ENCODE measurements around the gene RTF2.

Gene RTF2

GRCh38 chr20:56423886-56424285, 44.5 kb upstream of the RTF2 start:
- Histone ChIP-seq H3K4me1 (ENCODE audit: insufficient read depth, low read length, poor library complexity, severe bottlenecking) (peaks cover 28% of the 10 kb centered on the region), H3K27me3 (ENCODE audit: insufficient read depth, low read length, poor library complexity, severe bottlenecking) (no peaks in the 10 kb centered on the region)

DNA sequence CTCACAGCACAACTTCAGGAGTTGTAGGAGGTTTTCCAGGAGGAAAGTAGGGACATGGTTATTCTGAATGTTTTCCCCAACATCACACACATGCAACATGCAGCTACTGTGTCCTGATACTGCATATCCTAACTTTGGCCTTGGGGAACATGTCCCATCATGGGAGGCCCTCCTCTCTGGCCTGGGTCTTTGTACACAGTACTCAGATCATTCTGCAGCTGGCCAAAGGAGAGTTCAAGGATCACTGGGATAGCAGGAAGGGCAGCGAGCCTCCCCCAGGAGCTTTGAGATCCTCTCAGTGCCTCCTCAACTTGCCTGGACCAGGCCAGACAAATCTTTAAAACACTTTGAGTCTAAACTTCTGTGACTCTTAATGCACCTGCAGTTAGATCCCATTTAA, 43.5 kb upstream of the RTF2 start:
- Histone ChIP-seq H3K4me2 (ENCODE audit: low read depth, low read length, poor library complexity, severe bottlenecking) (no peak overlapping the region), H2AFZ (ENCODE audit: low read length) (no peak overlapping the region), H3K4me3 (ENCODE audit: low read length, poor library complexity, severe bottlenecking) (no peak overlapping the region), H3F3A (ENCODE audit: low read depth) (no peaks in the 10 kb centered on the region), H3K4me1 (ENCODE audit: insufficient read depth, low read length, poor library complexity, severe bottlenecking) (peaks cover 31% of the 10 kb centered on the region), H3K27me3 (ENCODE audit: insufficient read depth, low read length, poor library complexity, severe bottlenecking) (no peaks in the 10 kb centered on the region), H3K9me2 (replicated peaks; ENCODE audit: low read depth, low read length) (no peaks in the 10 kb centered on the region), H3K9ac (ENCODE audit: low read depth, low read length, poor library complexity, severe bottlenecking) (no peak overlapping the region), H3K79me2 (ENCODE audit: insufficient read depth, low read length) (no peaks in the 10 kb centered on the region), H4K20me1 (ENCODE audit: insufficient read depth, low read length, poor library complexity, severe bottlenecking) (no peaks in the 10 kb centered on the region), H3K36me3 (ENCODE audit: insufficient read depth, low read length) (no peaks in the 10 kb centered on the region), H3K9me3 (ENCODE audit: insufficient read depth, low read depth, low read length) (no peaks in the 10 kb centered on the region)
- TF ChIP-seq, protein P1, sequence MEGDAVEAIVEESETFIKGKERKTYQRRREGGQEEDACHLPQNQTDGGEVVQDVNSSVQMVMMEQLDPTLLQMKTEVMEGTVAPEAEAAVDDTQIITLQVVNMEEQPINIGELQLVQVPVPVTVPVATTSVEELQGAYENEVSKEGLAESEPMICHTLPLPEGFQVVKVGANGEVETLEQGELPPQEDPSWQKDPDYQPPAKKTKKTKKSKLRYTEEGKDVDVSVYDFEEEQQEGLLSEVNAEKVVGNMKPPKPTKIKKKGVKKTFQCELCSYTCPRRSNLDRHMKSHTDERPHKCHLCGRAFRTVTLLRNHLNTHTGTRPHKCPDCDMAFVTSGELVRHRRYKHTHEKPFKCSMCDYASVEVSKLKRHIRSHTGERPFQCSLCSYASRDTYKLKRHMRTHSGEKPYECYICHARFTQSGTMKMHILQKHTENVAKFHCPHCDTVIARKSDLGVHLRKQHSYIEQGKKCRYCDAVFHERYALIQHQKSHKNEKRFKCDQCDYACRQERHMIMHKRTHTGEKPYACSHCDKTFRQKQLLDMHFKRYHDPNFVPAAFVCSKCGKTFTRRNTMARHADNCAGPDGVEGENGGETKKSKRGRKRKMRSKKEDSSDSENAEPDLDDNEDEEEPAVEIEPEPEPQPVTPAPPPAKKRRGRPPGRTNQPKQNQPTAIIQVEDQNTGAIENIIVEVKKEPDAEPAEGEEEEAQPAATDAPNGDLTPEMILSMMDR (conservative IDR thresholded peaks at IDR 0.05; ENCODE audit: low read length), result no peak
- TF ChIP-seq EZH2phosphoT487 (IDR thresholded peaks at IDR 0.05; ENCODE audit: borderline replicate concordance), result no peak

More at GRCh38 chr20:56423886-56424285, 44.5 kb upstream of the RTF2 start:
- no peak overlapping the region for H3K4me3 ChIP-seq (ENCODE audit: low read length, poor library complexity, severe bottlenecking)
- H3K36me3 ChIP-seq (ENCODE audit: insufficient read depth, low read length), result no peaks in the 10 kb centered on the region
- H3K9ac ChIP-seq (ENCODE audit: low read depth, low read length, poor library complexity, severe bottlenecking), result no peak overlapping the region
- H3F3A ChIP-seq (ENCODE audit: low read depth), result no peaks in the 10 kb centered on the region
- no peak overlapping the region for H2AFZ ChIP-seq (ENCODE audit: low read length)
- H3K9me3 ChIP-seq (ENCODE audit: insufficient read depth, low read depth, low read length), result no peaks in the 10 kb centered on the region
- no peaks in the 10 kb centered on the region for H4K20me1 ChIP-seq (ENCODE audit: insufficient read depth, low read length, poor library complexity, severe bottlenecking)
- no peaks in the 10 kb centered on the region for H3K9me2 ChIP-seq (replicated peaks; ENCODE audit: low read depth, low read length)
- H3K4me2 ChIP-seq (ENCODE audit: low read depth, low read length, poor library complexity, severe bottlenecking), result no peak overlapping the region
- H3K79me2 ChIP-seq (ENCODE audit: insufficient read depth, low read length), result no peaks in the 10 kb centered on the region
- TF ChIP-seq, protein P1 (conservative IDR thresholded peaks at IDR 0.05; ENCODE audit: low read length), result no peak
- no peak for TF ChIP-seq EZH2phosphoT487 (IDR thresholded peaks at IDR 0.05; ENCODE audit: borderline replicate concordance)

GRCh38 chr20:56426026-56426425, 42.4 kb upstream of the RTF2 start:
- H3K9me3 ChIP-seq (ENCODE audit: insufficient read depth, low read depth, low read length), result no peaks in the 10 kb centered on the region
- H3K4me2 ChIP-seq (ENCODE audit: low read depth, low read length, poor library complexity, severe bottlenecking), result no peak overlapping the region
- no peaks in the 10 kb centered on the region for H3K27me3 ChIP-seq (ENCODE audit: insufficient read depth, low read length, poor library complexity, severe bottlenecking)
- no peak overlapping the region for H3K9ac ChIP-seq (ENCODE audit: low read depth, low read length, poor library complexity, severe bottlenecking)
- no peak overlapping the region for H2AFZ ChIP-seq (ENCODE audit: low read length)
- H3K79me2 ChIP-seq (ENCODE audit: insufficient read depth, low read length), result no peaks in the 10 kb centered on the region
- H3K9me2 ChIP-seq (replicated peaks; ENCODE audit: low read depth, low read length), result no peaks in the 10 kb centered on the region
- H3K4me3 ChIP-seq (ENCODE audit: low read length, poor library complexity, severe bottlenecking), result no peak overlapping the region
- no peaks in the 10 kb centered on the region for H4K20me1 ChIP-seq (ENCODE audit: insufficient read depth, low read length, poor library complexity, severe bottlenecking)
- TF ChIP-seq, protein P1 (conservative IDR thresholded peaks at IDR 0.05; ENCODE audit: low read length), result no peak
- no peaks in the 10 kb centered on the region for H3F3A ChIP-seq (ENCODE audit: low read depth)
- H3K4me1 ChIP-seq (ENCODE audit: insufficient read depth, low read length, poor library complexity, severe bottlenecking), result peaks cover 40% of the 10 kb centered on the region
- no peaks in the 10 kb centered on the region for H3K36me3 ChIP-seq (ENCODE audit: insufficient read depth, low read length)

All from Loucy (cell line).